ENCODE data around the gene MIOX.

GRCh38 chr22:50507991-50508884, 21.6 kb downstream of the MIOX start, which contains the start of gene NCAPH2:
- TF ChIP-seq CTCF (tag by site-specific recombination; IDR thresholded peaks at IDR 0.05) (no peak), ZFP3 (tag by site-specific recombination; IDR thresholded peaks at IDR 0.05; ENCODE audit: low read depth) (no peak), ZBTB7A (tag by site-specific recombination; IDR thresholded peaks at IDR 0.05; ENCODE audit: low read depth) (peak; percentile 66; the same call in 1 of the 2 replicates), ZNF292 (tag by site-specific recombination; IDR thresholded peaks at IDR 0.05; ENCODE audit: borderline replicate concordance, low read depth) (no peak), ZNF175 (tag by site-specific recombination; IDR thresholded peaks at IDR 0.05) (no peak), PATZ1 (tag by site-specific recombination; IDR thresholded peaks at IDR 0.05) (peak; percentile 86), ZNF121 (tag by site-specific recombination; IDR thresholded peaks at IDR 0.05) (no peak), ZNF391 (tag by site-specific recombination; IDR thresholded peaks at IDR 0.05; ENCODE audit: borderline replicate concordance, low read depth) (peak; percentile 93; the same call in 1 of the 2 replicates), ZNF664 (tag by site-specific recombination; IDR thresholded peaks at IDR 0.05) (no peak), ZNF555 (tag by site-specific recombination; conservative IDR thresholded peaks at IDR 0.05) (no peak), MEIS1 (CRISPR knock-in tag; IDR thresholded peaks at IDR 0.05; ENCODE audit: borderline replicate concordance) (no peak), TCF7L2 (IDR thresholded peaks at IDR 0.05; ENCODE audit: borderline replicate concordance, low read depth, low read length) (no peak)

Data from HEK293 (cell line).